WTC11 (cell line): ENCODE results near the gene SHROOM3. TPM values are rescaled to one million over a fixed set of nuclear protein-coding genes. Genes with fewer than 3 reads are reported as not detected.

ENCODE experiments used
- ATAC-seq: fragments of 200-7000 bp; cut with Tn5 transposase; 2 replicates; pipeline ENCODE4 v1.10.0; 2021; ENCODE audit warnings: mild to moderate bottlenecking, moderate library complexity
- CTCF ChIA-PET: fragments of 300-600 bp; sonication (Branson Sonifier 250); formaldehyde crosslinking; loops from one replicate; lab custom pipeline; 2021; ENCODE audit warnings: antibody characterized with exemption; lab: Charles Lee
- POLR2A ChIA-PET: fragments of 350-600 bp; sonication (Branson Sonifier 250); formaldehyde crosslinking; loops from one replicate; lab custom pipeline; 2021; ENCODE audit warnings: antibody characterized with exemption; lab: Charles Lee
- DNase-seq: peaks from one replicate; pipeline ENCODE4 v3.0.0; 2021; ENCODE audit warnings: low spot score
- H3K27ac Mint-ChIP-seq: 2 replicates; pipeline ENCODE4 v1.8.0; 2021; ENCODE audit warnings: mixed read lengths
- H3K27me3 Mint-ChIP-seq: 2 replicates; pipeline ENCODE4 v1.8.0; 2021; ENCODE audit warnings: low read depth, mild to moderate bottlenecking, moderate library complexity, mixed read lengths
- H3K36me3 Mint-ChIP-seq: 2 replicates; pipeline ENCODE4 v1.8.0; 2021; ENCODE audit warnings: mixed read lengths
- H3K4me1 Mint-ChIP-seq: 2 replicates; pipeline ENCODE4 v1.8.0; 2022; ENCODE audit warnings: mixed read lengths
- H3K4me3 Mint-ChIP-seq: 2 replicates; pipeline ENCODE4 v1.8.0; 2021; ENCODE audit warnings: mild to moderate bottlenecking, moderate library complexity, mixed read lengths
- H3K9me3 Mint-ChIP-seq: 2 replicates; pipeline ENCODE4 v1.8.0; 2021; ENCODE audit warnings: mixed read lengths
- AR ChIP-seq: fragments of 250-450 bp; sonication (Bioruptor Pico); IDR thresholded peaks from 2 replicates; pipeline ENCODE4 v1.9.0; 2021; ENCODE audit warnings: mild to moderate bottlenecking
- CREM ChIP-seq: sonication (generic); formaldehyde crosslinking; IDR thresholded peaks from 2 replicates; pipeline ENCODE4 v1.8.1; 2022; ENCODE audit warnings: mild to moderate bottlenecking, missing genetic modification reagents, moderate library complexity
- E2F5 ChIP-seq: sonication (generic); formaldehyde crosslinking; IDR thresholded peaks from 2 replicates; pipeline ENCODE4 v1.8.1; 2022; ENCODE audit warnings: mild to moderate bottlenecking, moderate library complexity, missing genetic modification reagents
- FOXJ3 ChIP-seq: sonication (generic); formaldehyde crosslinking; IDR thresholded peaks from 2 replicates; pipeline ENCODE4 v1.9.0; 2021; ENCODE audit warnings: missing genetic modification reagents, mild to moderate bottlenecking, borderline replicate concordance
- FOXP1 ChIP-seq: sonication (generic); formaldehyde crosslinking; IDR thresholded peaks from 2 replicates; pipeline ENCODE4 v1.8.0; 2022; ENCODE audit warnings: missing genetic modification reagents, mild to moderate bottlenecking, moderate library complexity, borderline replicate concordance
- GTF2I ChIP-seq: fragments of 250-450 bp; sonication (Bioruptor Pico); conservative IDR thresholded peaks from 2 replicates; pipeline ENCODE4 v1.4.0; 2021; ENCODE audit warnings: mild to moderate bottlenecking
- IRF2 ChIP-seq: sonication (generic); formaldehyde crosslinking; IDR thresholded peaks from 2 replicates; pipeline ENCODE4 v1.8.0; 2022; ENCODE audit warnings: low read depth, missing genetic modification reagents, borderline replicate concordance
- MAX ChIP-seq: sonication (generic); formaldehyde crosslinking; IDR thresholded peaks from 2 replicates; pipeline ENCODE4 v1.8.0; 2022; ENCODE audit warnings: mild to moderate bottlenecking, missing genetic modification reagents
- NFYB ChIP-seq: sonication (generic); formaldehyde crosslinking; conservative IDR thresholded peaks from 2 replicates; pipeline ENCODE4 v1.8.0; 2022; ENCODE audit warnings: low read depth, missing genetic modification reagents
- NR3C1 ChIP-seq: sonication (generic); formaldehyde crosslinking; conservative IDR thresholded peaks from 2 replicates; pipeline ENCODE4 v1.8.1; 2023; ENCODE audit warnings: low read depth, mild to moderate bottlenecking, missing genetic modification reagents
- OVOL2 ChIP-seq: fragments of 250-450 bp; sonication (Bioruptor Pico); IDR thresholded peaks from 2 replicates; pipeline ENCODE4 v1.9.0; 2021; ENCODE audit warnings: mild to moderate bottlenecking, borderline replicate concordance
- ZBTB21 ChIP-seq: sonication (generic); formaldehyde crosslinking; IDR thresholded peaks from 2 replicates; pipeline ENCODE4 v1.8.1; 2023; ENCODE audit warnings: mild to moderate bottlenecking, missing genetic modification reagents, borderline replicate concordance
- ZNF138 ChIP-seq: sonication (generic); formaldehyde crosslinking; conservative IDR thresholded peaks from 2 replicates; pipeline ENCODE4 v1.8.1; 2022; ENCODE audit warnings: mild to moderate bottlenecking, moderate library complexity, missing genetic modification reagents
- ZNF232 ChIP-seq: sonication (generic); formaldehyde crosslinking; IDR thresholded peaks from 2 replicates; pipeline ENCODE4 v1.8.0; 2022; ENCODE audit warnings: mild to moderate bottlenecking, missing genetic modification reagents
- ZNF281 ChIP-seq: sonication (generic); formaldehyde crosslinking; IDR thresholded peaks from 2 replicates; pipeline ENCODE4 v1.8.0; 2023; ENCODE audit warnings: mild to moderate bottlenecking, missing genetic modification reagents
- ZNF416 ChIP-seq: fragments of 250-450 bp; sonication (Bioruptor Pico); IDR thresholded peaks from 2 replicates; pipeline ENCODE4 v1.9.0; 2021; ENCODE audit warnings: mild to moderate bottlenecking, inconsistent platforms
- ZNF423 ChIP-seq: fragments of 250-450 bp; sonication (Bioruptor Pico); IDR thresholded peaks from 2 replicates; pipeline ENCODE4 v2.1.2; 2022; ENCODE audit warnings: mild to moderate bottlenecking, moderate library complexity
- total RNA-seq: library from RNA; stranded (reverse); gene quantifications from 3 replicates; pipeline ENCODE4 v1.2.3, GENCODE V29; 2021
- TF ChIP-seq, protein P1 (sequence below): sonication (generic); formaldehyde crosslinking; conservative IDR thresholded peaks from 2 replicates; pipeline ENCODE4 v1.8.1; 2023; ENCODE audit warnings: mild to moderate bottlenecking, low read depth, missing genetic modification reagents, moderate library complexity
- TF ChIP-seq, protein P2 (sequence below): sonication (generic); formaldehyde crosslinking; IDR thresholded peaks from 2 replicates; pipeline ENCODE4 v1.8.1; 2022; ENCODE audit warnings: mild to moderate bottlenecking, missing genetic modification reagents, moderate library complexity, borderline replicate concordance

Gene SHROOM3
- total RNA-seq, 1 experiment from 2014 or later = 71.9 TPM

GRCh38 chr4:76639288-76639687 is 204.3 kb downstream of the SHROOM3 start:
- no peak for ATAC-seq
- no peak for DNase-seq
- no peaks in the 10 kb centered on the region for H3K9me3 Mint-ChIP-seq
- TF ChIP-seq NFYB (no peak), ZNF138 (CRISPR knock-in tag) (no peak), OVOL2 (CRISPR knock-in tag) (no peak), IRF2 (CRISPR knock-in tag) (no peak), CREM (CRISPR knock-in tag) (no peak), FOXJ3 (no peak), ZNF423 (CRISPR knock-in tag) (no peak), ZBTB21 (CRISPR knock-in tag) (no peak)
- TF ChIP-seq, protein P1, sequence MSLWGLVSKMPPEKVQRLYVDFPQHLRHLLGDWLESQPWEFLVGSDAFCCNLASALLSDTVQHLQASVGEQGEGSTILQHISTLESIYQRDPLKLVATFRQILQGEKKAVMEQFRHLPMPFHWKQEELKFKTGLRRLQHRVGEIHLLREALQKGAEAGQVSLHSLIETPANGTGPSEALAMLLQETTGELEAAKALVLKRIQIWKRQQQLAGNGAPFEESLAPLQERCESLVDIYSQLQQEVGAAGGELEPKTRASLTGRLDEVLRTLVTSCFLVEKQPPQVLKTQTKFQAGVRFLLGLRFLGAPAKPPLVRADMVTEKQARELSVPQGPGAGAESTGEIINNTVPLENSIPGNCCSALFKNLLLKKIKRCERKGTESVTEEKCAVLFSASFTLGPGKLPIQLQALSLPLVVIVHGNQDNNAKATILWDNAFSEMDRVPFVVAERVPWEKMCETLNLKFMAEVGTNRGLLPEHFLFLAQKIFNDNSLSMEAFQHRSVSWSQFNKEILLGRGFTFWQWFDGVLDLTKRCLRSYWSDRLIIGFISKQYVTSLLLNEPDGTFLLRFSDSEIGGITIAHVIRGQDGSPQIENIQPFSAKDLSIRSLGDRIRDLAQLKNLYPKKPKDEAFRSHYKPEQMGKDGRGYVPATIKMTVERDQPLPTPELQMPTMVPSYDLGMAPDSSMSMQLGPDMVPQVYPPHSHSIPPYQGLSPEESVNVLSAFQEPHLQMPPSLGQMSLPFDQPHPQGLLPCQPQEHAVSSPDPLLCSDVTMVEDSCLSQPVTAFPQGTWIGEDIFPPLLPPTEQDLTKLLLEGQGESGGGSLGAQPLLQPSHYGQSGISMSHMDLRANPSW (CRISPR knock-in tag) = no peak
- TF ChIP-seq, protein P2, sequence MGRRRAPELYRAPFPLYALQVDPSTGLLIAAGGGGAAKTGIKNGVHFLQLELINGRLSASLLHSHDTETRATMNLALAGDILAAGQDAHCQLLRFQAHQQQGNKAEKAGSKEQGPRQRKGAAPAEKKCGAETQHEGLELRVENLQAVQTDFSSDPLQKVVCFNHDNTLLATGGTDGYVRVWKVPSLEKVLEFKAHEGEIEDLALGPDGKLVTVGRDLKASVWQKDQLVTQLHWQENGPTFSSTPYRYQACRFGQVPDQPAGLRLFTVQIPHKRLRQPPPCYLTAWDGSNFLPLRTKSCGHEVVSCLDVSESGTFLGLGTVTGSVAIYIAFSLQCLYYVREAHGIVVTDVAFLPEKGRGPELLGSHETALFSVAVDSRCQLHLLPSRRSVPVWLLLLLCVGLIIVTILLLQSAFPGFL (CRISPR knock-in tag) = no peak
- TF ChIP-seq, all 79 proteins: peak for 0
- H3K4me1 Mint-ChIP-seq = peaks cover 47% of the 10 kb centered on the region
- POLR2A ChIA-PET = no interaction called here
- CTCF ChIA-PET = interaction anchor here (1.9 kb wide), 1 partner anchor 12 kb away, joined by 7 read pairs; no protein-coding TSS in a partner anchor
- no peak overlapping the region for H3K4me3 Mint-ChIP-seq
- H3K27ac Mint-ChIP-seq = peak overlapping the region; percentile 59; the same call in 1 of the 2 replicates
- peaks cover 2% of the 10 kb centered on the region; the same call in 1 of the 2 replicates for H3K27me3 Mint-ChIP-seq
- 0 out of 2 replicates have a peak, but pooled peaks cover 3% of the 10 kb centered on the region for H3K36me3 Mint-ChIP-seq

- Mint-ChIP-seq H3K36me3 (0 out of 2 replicates have a peak, but pooled peaks cover 3% of the 10 kb centered on the region), H3K27me3 (no peaks in the 10 kb centered on the region), H3K4me3 (peak overlapping the region; percentile 13; the same call in 1 of the 2 replicates), H3K27ac (peak overlapping the region; percentile 92), H3K4me1 (peaks cover 45% of the 10 kb centered on the region), H3K9me3 (no peaks in the 10 kb centered on the region)
- ChIA-PET CTCF (interaction anchor here (1.0 to 2.3 kb wide), 4 partner anchors 14 to 461 kb away, joined by 3 to 6 read pairs (median 4); no protein-coding TSS in a partner anchor), POLR2A (no interaction called here)
- ATAC-seq = peak; percentile 69
- peak; percentile 14 for DNase-seq
- TF ChIP-seq GTF2I (CRISPR knock-in tag) (no peak), ZNF416 (CRISPR knock-in tag) (no peak), CREM (CRISPR knock-in tag) (no peak), AR (CRISPR knock-in tag) (no peak), NR3C1 (CRISPR knock-in tag) (no peak), E2F5 (CRISPR knock-in tag) (no peak), ZNF232 (no peak), MAX (CRISPR knock-in tag) (no peak), FOXP1 (CRISPR knock-in tag) (no peak), ZNF281 (no peak)
- TF ChIP-seq, protein P1 (CRISPR knock-in tag) = no peak
Observed at GRCh38 chr4:76640353-76640910, 205.4 kb downstream of the SHROOM3 start.
